Middle frontal gyrus (tissue), 1 donor: ENCODE data around the gene HFM1.
A peak's percentile ranks its signal among the peaks of the same experiment; 100 is the strongest.
"Not testable (repeated sequence)": the region's sequence is repeated elsewhere in the genome, so short reads cannot be mapped to it uniquely, and the experiment has no call there.

Experiments used
- DNase-seq: peaks from one replicate; pipeline ENCODE4 v3.0.0-alpha.2; 2015; ENCODE audit warnings: low spot score; ENCODE audit errors: extremely low spot score

Gene HFM1

DNA sequence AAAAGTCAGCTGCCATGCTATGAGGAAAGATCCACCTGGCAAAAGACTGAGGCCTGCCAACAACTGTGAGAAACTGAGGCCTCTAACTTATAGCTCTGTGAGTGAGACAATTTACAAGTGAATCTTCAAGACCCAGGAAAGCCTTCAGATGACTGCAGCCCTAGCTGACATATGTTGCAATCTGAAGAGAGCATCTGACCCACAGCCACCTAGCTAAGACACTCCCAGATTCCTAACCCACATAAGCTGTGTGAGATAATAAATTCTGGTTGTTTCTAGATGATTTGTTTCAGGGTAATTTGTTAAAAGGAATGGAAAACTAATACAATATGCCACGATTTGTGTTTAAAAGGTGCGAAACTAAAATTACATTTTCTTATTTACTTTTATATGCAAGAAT lies 55.1 kb downstream of the HFM1 start:
- DNase-seq, result no peak

DNA sequence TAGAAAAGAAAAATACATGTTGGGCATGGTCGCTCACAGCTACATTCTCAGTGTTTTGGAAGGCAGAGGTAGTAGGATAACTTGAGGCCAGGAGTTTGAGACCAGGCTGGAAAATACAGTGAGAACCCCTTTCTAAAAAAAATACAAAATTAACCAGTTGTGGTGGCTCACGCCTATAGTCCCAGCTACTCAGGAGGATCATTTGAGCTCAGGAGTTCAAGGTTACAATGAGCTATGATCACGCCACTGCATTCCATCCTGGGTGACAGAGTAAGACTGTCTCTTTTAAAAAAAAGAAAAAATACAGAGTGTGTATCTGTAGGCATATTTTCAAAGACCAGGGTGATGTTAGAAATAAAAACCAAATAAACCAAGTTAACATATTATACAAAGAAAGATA lies 57.8 kb downstream of the HFM1 start:
- no peak for DNase-seq

DNA sequence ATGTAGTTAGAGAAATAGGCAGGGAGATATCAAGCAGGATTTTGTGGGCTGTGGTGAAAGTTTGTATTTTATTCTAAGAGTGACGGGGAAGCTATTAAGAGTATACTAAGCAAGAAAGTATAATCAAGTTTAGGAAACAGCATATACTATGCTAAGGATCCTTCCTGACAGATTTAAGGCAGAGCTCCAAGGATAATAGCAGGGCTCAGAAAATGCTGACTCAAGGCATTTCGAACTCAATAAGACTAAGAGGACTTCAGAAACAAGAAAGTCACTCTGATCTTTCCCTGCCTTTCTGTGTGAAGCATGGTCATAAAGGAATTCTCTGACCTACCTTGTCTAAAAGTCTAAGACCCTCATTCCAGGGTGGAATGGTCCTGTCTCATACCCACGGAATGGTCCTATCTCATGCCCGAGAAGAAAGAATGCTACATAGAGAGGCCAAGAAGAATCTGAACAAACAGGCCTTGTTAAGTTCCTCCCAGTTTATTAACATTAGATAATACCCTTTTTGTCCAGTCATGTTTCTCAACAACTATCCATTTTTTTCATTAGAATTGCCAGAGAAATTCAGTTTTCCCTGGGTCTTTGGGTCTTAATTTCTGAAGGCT lies 59.1 kb downstream of the HFM1 start:
- no peak for DNase-seq

DNA sequence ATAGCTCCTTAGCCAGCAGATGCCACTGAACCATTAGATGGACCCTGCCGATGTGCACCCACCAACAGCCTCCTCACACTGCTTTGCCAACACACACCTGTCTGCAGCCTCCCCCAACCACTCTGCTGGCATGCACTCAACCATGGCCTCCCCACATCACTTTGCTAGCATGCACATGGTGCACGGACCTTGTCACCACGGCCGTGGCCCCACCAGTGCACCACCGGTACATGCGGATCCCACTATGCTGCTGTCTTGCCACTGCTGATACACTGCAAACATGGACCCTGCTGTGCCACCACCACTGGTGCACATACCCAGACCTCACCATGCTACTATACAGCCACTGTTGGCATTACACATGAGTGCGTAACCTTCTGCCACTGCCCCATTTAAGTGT lies 66.1 kb downstream of the HFM1 start:
- DNase-seq, result no peak

DNA sequence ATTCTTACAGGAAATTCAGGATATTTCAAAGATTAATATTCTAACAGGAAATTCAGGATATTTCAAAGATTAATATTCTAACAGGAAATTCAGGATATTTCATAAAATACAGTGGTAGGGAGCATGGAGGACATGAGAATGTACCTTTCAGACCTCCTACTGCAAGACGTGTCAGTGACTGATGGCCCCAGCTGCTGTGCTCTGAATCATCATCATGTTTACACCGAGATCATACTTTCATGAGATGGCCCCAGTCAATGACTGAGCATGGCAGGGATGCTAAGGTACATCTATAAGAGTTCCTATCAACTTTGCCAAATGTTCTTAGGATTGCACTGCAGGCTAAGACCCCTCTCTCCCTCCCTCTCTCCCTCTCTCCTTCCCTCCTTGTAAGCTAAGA lies 69.0 kb downstream of the HFM1 start:
- DNase-seq, result no peak

DNA sequence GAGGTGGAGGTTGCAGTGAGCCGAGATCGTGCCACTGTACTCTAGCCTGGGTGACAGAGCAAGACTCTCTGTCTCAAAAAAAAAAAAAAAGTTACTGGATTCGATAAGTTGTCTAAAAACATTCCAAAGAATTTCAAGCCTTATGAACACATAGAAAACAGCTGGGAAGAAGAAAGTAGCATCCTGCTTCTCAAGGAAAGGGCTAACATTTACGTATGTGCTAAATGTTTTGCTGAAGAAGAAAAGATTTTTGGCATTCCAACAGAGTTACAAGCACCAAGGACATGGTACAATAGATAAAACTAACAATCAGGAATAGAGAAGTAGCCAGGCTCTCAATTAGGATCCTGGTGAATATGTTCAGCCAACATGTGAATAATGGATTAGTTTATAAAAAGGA lies 69.8 kb downstream of the HFM1 start:
- DNase-seq, result no peak

DNA sequence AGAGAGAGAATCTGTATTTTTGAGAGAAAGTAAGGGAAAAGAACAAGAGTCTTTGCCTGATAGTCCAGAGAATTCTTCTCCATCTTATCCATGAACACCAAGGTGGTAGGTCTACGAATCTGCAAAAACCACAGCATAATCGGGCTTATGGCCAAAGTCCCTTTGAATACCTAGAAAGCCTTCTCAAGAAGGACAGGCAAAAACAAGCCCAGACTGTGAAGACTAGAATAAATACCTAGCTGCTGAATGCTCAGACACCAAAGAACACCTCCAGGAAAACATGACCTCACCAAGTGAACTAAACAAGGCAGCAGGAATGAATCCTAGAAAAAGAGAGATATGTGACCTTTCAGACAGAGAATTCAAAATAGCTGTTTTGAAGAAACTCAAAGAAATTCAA lies 79.2 kb downstream of the HFM1 start:
- DNase-seq, result no peak

DNA sequence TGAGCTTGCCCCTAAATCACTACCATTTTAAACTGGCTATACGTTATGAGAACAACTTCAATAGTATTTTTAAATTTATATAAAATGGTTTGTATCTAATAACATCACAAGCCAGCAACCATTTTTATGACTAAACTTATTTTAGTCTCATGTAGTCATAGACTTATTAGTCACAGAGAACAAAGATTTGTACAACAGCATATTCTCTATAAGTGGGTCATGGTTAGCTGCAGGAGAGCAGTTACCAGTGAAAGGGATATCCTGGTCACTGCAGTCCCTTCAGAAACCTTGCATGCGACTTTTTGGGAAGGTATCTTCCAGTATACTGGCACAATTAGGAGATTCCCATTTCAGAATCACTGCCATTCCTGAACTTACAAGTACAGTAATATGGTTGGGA lies 90.0 kb downstream of the HFM1 start:
- no peak for DNase-seq

DNA sequence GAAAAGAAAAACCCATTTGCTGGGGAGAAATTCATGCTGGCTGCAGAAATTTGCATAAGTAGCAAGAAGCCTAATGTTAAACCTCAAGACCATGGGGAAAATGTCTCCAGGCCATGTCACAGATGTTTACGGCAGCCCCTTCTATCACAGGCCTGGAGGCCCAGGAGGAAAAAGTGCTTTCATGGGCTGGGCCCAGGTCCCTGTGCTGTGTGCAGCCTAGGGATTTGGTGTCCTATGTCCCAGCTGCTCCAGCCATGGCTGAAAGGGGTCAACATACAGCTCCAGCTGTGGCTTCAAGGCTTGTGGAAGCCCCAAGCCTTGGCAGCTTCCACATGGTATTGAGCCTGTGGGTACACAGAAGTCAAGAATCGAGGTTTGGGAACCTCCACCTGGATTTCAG lies 93.0 kb downstream of the HFM1 start:
- DNase-seq, result no peak

DNA sequence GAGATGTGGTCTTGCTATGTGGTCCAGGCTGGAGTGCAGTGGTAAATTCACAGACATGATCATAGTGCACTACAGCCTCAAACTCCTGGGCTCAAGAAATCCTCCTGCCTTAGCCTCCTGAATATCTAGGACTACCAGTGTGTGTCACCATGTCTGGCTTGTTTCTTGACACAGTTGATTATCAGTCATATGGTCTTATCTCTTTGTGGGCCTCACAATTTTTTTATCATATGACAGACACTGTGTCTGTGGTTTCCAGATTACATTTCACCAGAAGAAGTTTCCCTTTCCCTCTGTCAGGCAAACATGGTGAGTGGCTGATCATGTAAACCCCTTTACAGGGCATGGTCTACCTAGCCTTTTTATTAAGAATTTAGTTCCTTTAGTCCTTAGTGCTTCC lies 96.1 kb downstream of the HFM1 start:
- DNase-seq, result no peak

DNA sequence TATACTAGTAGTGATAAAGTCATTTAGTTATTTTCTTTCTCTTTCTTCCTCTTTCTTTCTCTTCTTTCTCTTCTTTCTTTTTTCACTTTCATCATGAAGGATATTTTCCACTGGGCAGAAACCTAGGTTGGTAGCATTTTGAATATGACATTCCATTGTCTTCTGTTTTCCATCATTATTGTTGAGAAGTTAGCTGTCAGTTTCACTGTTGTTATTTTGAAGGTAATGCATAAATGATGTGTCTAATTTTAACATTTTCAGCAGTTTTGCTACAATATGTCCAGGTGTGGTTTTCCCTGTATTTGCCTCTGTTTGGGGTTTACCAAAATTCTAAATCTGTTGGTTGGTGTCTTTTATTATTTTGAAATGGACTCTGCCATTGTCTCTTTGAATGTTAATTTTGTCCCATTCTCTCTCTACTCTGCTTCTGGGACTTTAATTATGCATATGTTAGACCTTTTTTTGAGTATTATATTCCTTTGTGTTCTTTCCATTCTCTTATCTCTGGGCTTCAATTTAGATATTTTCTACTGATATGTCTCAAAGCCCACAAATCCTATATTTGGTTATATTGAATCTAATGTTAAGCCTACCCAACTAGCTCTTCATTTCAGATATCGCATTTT lies 96.7 kb downstream of the HFM1 start:
- no peak for DNase-seq

DNA sequence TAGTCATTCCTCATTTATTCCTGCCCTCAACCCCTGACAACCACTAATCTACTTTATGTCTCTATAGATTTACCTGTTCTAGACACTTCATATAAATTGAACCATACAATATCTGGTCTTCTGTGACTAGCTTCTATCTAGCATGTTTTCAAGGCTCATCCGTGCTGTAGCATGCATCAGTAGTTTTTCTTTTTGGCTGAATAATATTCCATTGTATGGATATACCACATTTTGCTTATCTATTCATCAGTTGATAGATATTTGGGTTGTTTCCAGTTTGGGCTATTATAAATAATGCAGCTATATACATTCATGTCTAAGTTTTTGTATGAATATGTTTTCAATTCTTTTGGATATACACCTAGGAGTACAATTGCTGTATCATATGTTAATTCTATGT lies 101.5 kb downstream of the HFM1 start:
- DNase-seq, result no peak

DNA sequence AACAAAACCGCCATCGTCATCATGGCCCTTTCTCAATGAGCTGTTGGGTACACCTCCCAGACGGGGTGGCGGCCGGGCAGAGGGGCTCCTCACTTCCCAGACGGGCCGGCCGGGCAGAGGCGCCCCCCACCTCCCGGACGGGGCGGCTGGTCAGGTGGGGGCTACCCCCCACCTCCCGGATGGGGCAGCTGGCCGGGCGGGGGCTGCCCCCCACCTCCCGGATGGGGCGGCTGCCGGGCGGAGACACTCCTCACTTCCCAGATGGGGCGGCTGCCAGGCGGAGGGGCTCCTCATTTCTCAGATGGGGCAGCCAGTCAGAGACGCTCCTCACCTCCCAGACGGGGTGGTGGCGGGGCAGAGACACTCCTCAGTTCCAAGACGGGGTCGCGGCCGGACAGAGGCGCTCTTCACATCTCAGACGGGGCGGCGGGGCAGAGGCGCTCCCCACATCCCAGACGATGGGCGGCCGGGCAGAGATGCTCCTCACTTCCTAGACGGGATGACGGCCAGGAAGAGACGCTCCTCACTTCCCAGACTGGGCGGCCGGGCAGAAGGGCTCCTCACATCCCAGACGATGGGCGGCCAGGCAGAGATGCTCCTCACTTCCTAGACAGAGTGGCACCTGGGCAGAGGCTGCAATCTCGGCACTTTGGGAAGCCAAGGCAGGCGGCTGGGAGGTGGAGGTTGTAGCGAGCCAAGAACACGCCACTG lies 115.6 kb downstream of the HFM1 start:
- DNase-seq, result not testable (repeated sequence)

DNA sequence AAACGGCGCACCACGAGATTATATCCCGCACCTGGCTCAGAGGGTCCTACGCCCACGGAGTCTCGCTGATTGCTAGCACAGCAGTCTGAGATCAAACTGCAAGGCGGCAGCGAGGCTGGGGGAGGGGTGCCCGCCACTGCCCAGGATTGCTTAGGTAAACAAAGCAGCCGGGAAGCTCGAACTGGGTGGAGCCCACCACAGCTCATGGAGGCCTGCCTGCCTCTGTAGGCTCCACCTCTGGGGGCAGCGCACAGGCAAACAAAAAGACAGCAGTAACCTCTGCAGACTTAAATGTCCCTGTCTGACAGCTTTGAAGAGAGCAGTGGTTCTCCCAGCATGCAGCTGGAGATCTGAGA lies 117.7 kb downstream of the HFM1 start:
- DNase-seq, result not testable (repeated sequence)

DNA sequence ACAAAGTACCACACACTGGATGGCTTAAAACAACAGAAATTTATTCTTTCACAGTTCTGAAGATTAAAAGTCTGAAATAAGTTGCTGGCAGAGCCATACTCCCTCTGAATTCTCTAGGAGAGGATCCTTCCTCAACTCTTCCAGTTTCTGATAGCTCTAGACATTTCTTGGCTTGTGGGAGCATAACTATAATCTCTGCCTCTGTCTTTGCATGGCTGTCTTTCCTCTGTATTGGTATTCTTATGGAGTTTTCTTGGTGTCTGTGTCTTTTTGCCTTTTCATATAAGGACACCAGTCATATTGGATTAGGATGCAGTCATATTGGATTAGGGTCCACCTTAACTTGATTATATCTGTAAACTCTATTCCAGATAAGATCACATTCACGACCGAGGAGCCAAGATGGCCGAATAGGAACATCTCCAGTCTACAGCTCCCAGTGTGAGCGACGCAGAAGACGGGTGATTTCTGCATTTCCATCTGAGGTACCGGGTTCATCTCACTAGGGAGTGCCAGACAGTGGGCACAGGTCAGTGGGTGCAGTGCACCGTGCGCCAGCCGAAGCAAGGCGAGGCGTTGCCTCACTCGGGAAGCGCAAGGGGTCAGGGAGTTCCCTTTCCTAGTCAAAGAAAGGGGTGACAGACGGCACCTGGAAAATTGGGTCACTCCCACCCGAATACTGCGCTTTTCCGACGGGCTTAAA lies 118.2 kb downstream of the HFM1 start:
- not testable (repeated sequence) for DNase-seq

DNA sequence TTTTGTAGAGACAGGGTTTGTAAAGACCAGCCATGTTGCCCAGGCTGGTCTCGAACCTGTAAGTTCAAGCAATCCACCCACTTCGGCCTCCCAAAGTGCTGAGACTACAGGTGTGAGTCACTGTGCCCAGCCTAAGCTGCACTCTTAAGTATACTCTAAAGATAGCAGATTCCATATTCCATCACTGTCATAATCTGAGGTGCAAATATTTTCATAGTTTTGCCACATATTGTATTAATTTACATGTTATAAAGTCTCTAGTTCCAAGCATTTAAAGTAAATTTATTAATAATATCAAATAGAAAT lies 121.3 kb downstream of the HFM1 start:
- DNase-seq, result no peak

DNA sequence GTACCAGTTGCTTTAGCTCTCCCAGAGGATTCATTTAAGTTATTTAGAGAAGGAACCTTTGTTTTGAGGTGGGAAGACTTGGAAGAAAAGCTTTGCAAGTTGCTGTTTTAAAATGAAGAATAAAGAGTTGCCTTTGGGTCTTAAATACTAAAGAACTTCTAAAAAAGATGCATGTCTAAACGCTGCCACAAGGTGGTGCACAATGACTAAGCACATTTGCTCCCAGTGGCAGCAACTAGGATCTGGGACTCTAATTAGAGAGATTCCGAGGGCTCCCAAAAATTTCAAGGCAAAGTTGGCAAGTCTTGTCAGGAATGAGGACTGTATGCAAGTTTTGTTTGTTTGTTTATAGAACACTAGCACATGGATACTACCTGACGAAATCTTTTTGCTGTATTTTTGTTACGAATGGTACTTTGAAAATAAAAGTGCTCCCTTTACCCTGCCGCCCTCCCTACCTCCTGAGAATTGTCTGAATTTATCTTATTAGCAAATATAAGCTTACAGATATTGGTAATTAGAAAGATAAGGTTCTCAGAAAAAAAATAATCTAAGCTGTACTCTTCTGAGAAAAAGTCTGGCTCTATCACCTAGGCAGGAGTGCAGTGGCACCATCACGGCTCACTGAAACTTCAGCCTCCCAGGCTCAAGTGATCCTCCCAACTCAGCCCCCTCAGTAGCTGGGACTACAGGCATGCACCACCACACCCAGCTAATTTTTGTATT lies 121.8 kb downstream of the HFM1 start:
- DNase-seq, result peak; percentile 69

DNA sequence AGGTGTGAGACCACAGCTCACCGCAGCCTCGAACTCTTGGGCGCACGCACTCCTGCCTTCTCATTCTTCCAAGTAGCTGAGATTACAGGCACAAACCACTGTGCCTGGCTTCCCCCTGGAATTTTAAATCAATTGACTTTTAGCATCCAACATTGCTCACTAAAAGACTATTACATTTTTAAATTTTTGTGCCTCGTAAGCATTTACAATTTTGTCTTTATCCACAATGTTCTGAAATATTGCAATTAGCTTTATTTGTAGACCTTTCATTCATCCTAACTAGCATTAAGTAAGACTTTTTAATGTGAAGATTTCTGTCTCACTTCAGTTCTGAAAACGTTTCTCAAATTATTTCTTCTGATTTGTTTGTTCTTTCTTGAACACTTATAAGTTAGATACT lies 122.9 kb downstream of the HFM1 start:
- DNase-seq, result no peak

DNA sequence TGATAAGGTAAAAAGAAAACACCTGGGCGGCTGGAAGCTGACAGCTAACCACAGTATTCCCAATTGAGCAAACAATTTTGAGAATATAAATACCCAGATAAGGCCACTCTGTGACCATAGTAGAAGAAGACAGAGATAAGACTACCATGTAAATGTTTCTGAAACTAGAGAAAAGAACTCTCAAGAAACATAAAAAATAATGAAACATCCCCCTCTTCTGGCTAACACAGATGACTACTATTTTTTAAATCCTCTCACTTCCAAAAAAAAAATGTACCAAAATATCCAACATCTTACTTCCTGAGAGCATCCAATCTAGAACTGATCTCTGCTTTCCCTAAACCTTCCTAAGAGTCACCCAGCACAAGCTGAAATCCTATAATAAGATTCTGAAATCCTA lies 125.9 kb downstream of the HFM1 start:
- no peak for DNase-seq

DNA sequence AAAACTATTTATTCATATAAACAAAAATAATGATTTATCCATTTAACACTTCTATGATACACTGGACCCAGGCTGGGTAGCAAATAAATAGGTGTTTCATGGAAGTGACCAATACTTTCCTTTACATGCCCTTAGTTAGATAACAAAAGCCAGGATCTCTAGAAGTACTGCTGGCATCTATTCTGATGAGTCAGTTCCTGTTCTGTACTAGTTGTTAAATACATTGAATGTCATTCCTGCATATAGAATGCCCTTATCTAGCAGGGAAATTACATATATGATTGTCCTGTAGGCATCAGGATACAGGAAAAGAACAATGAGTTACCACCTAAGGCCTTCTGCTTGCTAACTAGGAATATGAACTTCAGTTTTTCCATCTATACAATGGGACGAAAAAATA lies 130.8 kb downstream of the HFM1 start:
- no peak for DNase-seq

DNA sequence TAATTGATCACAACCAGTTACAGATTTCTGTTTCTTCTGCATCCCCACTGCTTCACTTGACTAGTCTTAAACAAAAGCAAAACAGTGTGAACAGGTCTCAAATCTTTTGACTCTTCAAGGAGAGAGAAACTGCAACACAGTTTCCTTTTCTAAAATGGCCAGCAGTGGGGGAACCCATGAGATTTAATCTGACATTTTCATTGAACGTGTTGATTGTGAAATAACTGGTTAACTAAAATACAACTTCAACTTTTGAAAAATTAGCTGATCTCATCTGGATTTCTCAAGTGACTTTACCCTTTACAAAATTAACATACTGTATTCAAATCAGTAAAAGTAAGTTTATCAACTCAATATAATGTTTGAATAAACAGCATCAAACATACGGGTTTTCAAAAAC lies 143.0 kb downstream of the HFM1 start:
- no peak for DNase-seq

DNA sequence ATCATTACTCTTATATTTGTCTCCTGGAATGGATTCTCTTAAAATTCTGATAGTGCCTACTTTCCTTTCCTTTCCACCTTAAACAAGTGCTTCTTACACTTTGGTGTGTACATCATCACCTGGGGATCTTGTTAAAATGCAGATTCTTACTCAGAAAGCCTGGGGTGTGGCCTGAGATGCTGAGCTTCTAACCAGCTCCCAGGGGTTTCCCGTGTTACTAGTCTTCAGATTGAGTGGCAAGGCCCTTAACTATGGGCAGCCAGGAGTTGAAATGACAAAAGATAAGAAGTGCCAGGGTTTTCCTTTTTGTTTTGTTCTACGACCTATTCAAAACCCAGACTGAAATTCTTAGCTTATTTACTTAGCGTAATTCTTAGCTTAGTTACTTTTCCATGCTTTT lies 159.2 kb downstream of the HFM1 start:
- no peak for DNase-seq
